Islet of Langerhans (tissue), 1 donor: ENCODE data around the gene ARHGAP15.

ENCODE experiments used
- FAIRE-seq: peaks from one replicate; lab custom pipeline; 2011; peaks lifted over from hg19 to GRCh38; lab: Jason Lieb, UNC

Gene ARHGAP15

GRCh38 chr2:143635302-143635701, 506.1 kb downstream of the ARHGAP15 start:
- no peak for FAIRE-seq

GRCh38 chr2:143635936-143636335, 506.7 kb downstream of the ARHGAP15 start:
- no peak for FAIRE-seq

- no peak for FAIRE-seq
These were observed 511.6 kb downstream of the ARHGAP15 start for GRCh38 chr2:143640826-143641225.

DNA sequence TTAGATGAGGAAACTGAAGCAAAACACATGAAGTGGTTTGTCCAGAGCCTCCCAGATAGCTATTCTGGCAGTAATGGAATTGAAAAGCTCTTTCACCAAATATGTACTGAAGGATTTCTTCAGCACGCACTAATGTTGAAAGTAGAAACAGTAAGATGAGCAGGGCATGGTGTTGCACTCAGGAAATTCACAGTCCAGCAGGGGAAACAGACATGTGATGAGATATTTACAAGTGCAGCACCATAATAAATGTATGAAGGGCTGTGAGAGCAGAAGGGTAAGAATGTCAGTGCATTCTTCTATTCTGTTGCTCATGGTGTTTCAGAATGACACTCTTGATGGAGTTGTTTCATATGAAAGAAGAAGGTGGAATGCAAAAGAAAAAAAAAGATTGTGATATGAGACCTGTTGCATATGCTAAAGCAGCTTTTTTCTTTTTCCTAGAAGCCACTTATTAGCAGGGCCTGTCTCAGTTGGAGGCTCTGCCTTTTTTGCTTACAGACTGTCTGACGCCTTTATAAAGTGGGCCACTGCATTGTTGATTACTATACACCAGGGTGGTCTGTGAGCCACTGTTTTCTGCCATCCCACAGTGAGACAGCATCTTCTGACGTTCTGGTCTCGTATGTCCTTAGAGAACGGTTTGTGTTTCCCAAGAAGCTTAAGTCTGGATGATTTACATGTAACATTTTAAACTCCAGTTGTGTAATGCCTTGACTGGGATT, 516.9 kb downstream of the ARHGAP15 start:
- no peak for FAIRE-seq

DNA sequence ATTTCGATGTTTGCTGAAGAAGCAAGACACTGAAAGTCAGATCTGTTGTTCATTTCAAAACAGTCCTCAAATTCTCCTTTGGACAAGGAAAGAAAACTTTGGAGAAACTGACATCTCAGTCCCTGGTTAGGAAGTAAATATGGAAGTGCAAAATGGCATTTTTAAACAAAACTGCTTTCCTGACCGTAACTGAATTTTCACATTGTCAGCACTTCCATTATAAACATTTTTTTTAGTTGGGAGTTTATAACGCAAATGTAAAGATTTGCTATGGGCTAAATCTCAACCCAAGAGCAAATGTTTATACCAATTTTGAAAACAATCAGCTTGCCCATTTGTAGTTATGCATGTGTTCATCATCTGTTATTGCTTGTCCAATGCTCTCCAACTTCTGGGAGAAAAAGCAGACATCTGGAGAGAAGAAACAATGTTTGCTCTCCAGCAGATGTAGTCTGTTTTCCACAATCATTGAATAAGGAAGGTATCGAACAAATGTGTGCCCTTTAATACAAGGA, 520.1 kb downstream of the ARHGAP15 start:
- no peak for FAIRE-seq

DNA sequence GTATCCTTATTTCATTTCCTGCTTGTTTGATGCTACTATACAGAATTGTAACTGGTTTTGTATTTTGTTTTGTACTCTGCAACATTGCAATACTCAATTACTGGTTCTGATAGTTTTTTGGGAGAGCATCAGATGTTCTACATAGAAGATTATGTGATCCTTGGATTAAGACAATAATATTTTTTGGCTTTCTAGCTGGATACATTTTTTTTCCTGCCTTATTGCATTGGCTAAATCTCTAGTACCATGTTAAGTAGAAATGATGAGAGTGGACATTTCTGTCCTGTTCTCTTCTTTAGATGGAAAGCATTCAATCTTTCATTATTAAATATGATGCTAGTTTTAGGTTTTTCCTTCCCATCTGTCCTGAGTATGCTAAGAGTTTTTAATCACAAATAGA, 523.5 kb downstream of the ARHGAP15 start:
- no peak for FAIRE-seq

DNA sequence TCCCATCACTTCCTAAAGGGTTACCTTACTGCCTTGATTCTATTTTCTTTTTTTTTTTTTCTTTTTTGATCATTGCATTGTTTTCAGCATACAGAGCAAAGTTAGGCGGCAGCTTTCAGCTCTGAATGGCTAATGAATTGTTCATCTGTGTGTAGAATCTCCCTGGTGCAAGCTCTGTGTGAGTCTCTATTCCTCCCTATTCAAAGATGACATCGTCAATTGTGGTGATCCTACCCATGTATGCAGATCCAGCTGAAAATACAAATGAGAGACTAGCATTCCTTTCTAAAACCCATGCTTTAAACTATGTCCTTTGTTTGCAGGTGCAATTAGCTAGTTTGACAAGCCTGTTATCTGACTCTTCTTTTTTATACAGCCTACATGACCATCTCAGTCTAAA, 539.0 kb downstream of the ARHGAP15 start:
- no peak for FAIRE-seq

DNA sequence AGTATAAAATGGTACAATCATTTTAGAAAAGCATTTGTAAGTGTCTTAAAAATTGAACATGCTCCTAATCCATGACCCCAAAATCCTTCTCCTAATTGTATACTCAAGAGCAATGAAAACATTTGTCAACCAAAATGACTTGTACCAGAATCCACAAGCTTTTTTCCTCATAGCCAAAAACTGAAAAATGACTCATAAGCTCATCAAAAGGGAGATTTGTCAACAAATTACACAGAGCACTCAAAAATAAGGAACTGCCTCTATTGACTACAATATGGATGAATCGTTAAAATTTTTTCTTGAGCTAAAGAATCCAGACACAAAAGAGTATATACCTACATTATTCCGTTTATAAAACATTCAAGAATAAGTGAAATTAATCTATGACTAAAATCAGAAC, 544.8 kb downstream of the ARHGAP15 start:
- no peak for FAIRE-seq

DNA sequence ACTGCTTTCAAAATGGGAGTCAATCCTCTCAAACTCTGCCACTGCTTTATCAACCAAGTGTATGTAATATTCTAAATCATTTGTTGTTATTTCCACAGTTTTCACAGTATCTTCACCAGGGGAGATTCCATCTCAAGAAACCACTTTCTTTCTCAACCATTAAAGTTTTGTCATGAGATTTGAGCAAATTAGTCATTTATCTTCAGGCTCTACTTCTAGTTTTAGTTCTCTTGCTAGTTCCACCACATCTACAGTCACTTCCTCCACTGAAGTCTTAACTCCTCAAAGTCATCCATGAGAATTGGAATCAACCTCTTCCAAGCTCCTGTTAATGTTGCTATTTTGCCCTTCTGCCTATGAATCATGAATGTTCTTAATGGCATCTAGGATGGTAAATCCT, 545.8 kb downstream of the ARHGAP15 start:
- no peak for FAIRE-seq

DNA sequence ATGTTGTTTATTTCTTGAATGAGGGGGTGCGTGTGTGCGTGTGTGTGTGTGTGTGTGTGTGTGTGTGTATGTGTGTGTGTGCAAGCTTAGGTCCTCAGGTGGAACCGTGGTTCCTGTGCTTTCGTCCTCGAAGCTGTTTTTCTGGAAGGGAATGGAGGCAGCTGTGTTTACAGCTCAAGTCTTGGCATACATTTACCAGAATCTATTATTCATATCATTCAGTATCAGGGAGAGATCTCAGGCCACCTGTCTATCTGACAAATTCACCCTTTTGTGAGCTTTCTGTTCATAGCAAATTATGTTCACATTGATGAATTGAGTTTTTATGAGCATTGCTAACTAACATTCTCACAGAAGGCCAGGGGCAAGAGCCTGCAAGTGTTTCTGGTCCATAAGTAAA, 550.4 kb downstream of the ARHGAP15 start:
- FAIRE-seq = no peak

- FAIRE-seq = no peak
These were observed 551.7 kb downstream of the ARHGAP15 start for GRCh38 chr2:143680885-143681405.

DNA sequence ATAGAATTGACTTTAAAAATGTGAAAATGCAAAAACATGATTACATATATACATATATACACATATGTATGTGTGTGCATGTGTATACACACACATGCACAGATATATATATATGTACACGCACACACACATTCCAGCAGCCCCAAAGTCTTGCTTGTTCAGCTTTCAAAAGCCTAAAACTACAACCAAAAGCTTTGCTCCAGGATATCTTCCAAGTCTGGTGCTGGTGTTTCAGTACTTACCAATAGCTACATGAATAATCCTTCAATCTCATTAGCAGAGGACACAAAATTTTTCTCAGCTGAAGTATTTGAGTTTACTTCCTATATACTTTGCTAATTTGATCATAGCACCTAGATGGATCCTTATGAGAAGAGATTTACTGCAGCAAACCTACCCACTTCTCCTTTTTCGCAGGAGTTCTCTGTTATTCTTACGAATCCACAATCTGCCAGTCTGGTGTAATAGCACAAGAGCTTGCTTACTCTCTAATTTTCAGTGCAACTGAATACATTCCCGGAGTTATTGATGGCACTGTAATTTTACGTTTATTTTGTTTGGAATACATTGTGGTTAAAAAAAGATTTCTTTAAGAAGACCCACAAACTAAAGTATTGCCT, 553.3 kb downstream of the ARHGAP15 start:
- FAIRE-seq = no peak

DNA sequence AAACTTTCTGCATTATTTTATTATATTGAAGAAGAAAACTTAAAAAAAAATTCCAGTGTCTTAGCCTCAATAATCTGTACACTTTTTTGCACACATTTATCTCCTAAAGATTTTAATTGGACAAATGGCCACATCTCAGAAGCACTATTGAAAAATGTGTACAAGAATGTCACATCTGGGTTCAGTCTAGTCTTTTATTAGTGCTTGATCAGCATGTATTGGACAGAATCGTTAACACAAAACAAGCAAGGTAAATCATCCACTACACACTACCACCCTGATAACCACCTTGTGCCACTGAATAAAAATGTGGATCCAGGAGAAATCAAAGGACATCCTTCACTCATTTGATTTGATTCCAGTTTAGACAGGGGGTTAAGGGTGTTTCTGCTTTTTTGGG, 554.8 kb downstream of the ARHGAP15 start:
- no peak for FAIRE-seq

DNA sequence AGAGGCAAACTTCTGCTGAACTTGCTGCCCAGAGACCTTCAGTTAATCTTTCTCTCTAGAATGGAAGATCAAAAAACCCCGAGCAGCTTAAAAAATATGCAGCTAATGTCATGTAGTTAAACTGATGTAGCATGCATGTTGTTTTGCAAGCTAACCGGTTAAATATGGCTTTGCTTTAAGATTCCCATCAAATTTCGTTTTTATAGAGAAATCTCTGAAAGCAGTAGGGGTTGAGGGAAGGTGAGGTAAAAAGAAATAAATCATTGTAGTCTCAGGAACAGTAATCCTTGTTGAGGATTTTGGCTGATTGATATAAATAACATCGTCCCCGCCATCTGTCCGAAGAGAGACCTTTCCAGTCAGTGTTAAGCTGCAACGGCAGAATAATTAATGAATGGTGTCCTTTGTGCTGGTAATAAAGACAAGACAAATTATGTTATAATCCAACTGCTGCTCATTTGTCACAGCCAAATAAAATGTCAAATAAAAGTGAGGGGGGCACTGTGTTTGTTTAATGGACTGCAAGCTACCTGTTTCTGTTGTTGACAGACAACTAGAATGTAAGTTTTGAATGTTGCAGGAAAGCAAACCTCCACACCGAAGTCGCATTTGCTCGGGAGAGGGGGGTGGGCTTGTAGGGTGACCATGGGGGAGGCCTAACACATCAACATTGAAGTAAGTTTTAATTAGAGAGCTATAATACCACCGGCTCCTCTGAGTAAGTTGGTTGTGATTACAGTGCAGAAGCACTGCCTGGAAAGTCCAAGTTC, 555.5 kb downstream of the ARHGAP15 start:
- no peak for FAIRE-seq

DNA sequence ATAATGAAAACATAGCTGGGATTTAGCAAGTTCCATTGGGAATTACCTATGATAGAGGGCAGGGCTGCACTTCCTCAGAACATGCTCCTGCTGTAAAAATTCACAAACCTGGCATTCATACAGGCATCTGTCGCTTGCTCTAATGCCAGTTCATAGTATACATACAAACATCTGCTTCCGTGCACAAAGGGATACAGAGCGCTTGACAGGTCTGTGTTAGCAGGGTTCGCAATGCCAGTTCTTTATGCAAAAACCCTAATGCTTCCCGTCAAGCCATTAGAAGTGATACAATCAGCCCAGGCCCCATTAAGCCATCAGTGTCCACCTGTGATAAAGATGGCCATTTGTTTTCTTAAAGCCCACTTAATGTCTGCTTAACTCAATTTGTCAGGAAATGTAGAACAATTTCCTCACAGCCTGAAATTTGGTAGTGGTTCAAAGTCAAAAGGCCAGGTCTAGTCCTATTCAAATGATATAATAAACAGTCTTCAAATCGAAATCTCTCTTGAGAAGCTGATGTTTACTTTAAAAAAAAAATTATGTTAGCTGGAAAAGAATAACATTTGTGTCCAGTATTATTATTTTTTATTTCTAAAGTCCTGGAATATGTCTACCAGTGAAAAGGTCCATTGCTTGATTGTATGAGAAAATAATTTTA, 556.3 kb downstream of the ARHGAP15 start:
- FAIRE-seq = no peak

DNA sequence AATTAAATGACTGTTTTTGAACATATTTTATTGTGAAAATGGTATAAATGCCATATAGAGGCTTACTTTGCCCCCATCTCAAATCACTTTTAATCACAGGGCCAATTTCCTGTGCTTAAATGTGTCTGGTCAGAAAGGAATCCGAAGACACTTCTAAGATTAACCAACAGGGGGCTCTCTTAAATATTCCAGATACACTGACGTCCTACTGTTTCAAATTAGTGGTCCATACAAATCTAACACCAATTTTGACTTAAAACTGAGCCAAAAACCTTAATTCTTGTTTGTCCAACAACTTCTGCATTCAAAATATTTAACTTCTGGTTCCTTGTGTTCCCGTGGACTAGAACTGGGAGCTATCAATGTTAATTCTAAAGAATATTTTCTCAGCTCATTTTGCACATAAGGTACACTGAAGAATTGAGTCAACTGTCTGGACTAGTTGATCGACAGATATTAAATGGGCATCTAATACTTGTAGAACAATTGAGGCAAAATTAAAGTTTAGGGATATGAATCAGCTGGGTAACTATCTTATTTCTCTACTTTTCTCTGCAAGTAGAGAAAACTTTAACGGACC, 557.5 kb downstream of the ARHGAP15 start:
- FAIRE-seq = peak; percentile 69

GRCh38 chr2:143688248-143688647, 559.0 kb downstream of the ARHGAP15 start:
- no peak for FAIRE-seq

DNA sequence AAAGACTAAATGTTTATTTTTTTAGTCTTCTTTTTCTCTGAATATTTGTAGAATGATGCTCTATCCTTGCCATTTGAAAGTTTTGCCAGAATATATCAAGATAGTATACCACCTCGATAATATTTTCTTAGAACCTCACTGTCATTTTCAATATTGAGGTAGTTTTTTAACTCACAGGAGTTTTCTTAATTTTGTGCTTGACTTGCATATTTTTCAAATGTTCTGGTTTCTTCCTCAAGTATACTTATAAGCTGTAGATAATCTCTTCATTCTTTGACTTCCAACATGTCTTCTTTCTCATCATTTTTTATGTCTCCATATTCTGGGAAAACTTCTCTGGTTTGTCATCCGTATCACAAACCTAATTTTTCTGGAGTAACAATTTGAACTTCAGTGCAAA, 559.6 kb downstream of the ARHGAP15 start:
- no peak for FAIRE-seq

- FAIRE-seq = no peak
These were observed 560.3 kb downstream of the ARHGAP15 start for GRCh38 chr2:143689541-143689940.

DNA sequence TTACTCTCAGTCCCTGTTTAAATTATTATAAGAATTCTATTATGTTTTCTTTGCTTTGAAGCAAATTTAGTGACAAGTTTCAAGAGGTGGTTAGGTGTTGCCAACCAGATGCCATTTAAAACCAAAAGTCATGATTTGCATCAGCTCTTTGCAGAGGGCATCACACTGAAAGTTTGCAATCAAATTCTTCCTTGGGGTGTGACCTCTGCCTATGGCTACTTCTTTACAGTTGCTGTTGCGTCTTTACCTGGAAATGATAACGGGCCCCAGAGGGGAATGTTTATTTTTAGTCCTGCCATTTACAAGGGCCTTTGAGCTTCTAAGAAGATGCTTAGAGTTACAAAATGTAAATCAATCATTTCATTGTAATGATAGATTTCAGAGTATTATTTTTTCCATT, 561.0 kb downstream of the ARHGAP15 start:
- no peak for FAIRE-seq

DNA sequence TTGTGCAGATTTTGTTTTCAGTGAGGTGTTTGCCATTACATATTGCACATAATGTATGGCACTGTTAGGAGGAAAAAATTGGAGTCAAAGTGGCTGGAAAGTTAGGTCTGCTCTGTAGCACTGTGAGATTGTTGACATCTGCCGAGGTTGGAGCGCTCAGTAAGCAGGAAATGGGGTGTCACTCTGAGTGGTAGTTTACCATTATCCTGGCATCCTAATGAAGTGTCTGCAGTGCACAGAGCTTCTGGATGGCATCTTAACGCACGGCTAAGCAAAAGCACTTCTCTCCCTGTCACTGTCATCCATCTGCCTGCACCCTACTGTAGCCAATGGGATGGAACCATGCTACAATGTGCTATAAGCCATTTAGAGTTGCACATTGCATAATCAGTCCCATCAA, 561.9 kb downstream of the ARHGAP15 start:
- no peak for FAIRE-seq

DNA sequence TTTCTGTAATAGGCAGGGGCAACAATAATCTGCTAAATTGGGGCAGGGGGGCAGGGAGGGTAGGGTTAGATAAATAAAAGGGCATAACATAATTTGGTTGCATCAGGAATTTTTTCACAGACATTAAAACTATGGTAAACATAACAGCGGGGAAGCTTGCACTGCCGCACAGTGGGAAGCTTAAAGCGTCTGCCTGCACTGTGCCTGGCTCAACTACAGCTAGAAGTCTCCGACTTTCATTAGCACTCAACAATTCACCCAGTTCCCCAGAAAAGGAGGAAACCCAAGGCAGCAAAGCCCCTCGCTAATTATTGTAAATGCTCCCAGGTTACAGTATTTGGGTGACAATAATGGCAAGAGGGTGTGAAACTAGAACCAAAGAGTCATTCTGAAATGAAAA, 562.9 kb downstream of the ARHGAP15 start:
- no peak for FAIRE-seq
